Astrocyte of the cerebellum (primary cell): Measurements from ENCODE around the gene DSG3.

Source experiments
- DNase-seq: peaks from one replicate; pipeline ENCODE4 v3.0.0-alpha.2; 2011; ENCODE audit warnings: low read depth
- H3K4me3 ChIP-seq: 2 replicates; pipeline ENCODE4 v1.5.1; 2011; ENCODE audit warnings: mild to moderate bottlenecking, low read depth, low read length, moderate library complexity
- in situ Hi-C: cut with HindIII; loops from 2 replicates; pipeline ENCODE4 v1.10.0; 2017; ENCODE audit warnings: low sequenced_read_pairs
- TF ChIP-seq, protein P1 (sequence below): IDR thresholded peaks from 2 replicates; pipeline ENCODE4 v1.5.1; 2012; ENCODE audit warnings: low read length, low read depth, moderate library complexity, mild to moderate bottlenecking; ENCODE audit errors: missing control alignments

The DSG3 gene

DNA sequence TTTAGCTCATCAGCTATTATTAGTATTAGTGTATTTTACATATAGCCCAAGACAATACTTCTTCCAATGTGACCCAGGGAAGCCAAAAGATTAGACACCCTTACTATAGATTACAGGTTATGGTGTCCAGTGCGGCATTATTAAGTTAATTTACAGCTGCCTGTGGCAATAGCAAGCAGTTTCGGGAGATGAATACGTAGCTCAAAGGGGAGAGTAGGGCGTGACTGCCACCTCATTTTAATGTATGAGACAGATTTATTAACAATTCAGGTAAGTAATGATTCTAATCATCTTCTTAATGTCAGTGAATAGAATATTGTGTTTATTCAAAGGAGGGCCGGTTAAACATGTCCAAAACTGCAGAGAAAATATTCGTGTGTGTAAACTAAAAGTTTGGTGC is 6.8 kb upstream of the DSG3 start:
- no peak for DNase-seq
- TF ChIP-seq, protein P1, sequence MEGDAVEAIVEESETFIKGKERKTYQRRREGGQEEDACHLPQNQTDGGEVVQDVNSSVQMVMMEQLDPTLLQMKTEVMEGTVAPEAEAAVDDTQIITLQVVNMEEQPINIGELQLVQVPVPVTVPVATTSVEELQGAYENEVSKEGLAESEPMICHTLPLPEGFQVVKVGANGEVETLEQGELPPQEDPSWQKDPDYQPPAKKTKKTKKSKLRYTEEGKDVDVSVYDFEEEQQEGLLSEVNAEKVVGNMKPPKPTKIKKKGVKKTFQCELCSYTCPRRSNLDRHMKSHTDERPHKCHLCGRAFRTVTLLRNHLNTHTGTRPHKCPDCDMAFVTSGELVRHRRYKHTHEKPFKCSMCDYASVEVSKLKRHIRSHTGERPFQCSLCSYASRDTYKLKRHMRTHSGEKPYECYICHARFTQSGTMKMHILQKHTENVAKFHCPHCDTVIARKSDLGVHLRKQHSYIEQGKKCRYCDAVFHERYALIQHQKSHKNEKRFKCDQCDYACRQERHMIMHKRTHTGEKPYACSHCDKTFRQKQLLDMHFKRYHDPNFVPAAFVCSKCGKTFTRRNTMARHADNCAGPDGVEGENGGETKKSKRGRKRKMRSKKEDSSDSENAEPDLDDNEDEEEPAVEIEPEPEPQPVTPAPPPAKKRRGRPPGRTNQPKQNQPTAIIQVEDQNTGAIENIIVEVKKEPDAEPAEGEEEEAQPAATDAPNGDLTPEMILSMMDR = no peak

DNA sequence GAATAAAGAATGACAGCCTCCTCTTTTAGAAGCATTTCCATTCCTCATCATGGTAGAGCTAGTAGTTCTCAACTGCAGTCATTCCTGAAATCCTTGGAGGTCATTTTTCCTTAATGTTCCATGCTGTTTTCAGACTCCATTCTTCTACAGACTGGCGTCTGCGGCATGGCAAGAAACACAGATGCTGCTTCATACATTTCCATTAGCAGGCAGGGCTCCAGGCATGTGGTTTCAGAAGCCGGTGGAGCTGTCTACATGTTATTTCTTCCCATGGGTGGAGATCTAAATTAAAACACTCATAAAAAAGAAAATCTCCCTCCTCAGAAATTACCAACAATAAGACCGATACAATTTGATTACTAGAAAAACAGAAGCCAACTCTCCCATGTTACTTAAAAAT is 6.0 kb upstream of the DSG3 start:
- TF ChIP-seq, protein P1 = no peak
- no peak overlapping the region for H3K4me3 ChIP-seq
- DNase-seq = no peak
- in situ Hi-C loops = no loop called here

More for the DNA sequence above, 6.8 kb upstream of the DSG3 start:
- H3K4me3 ChIP-seq = no peak overlapping the region
- in situ Hi-C loops = no loop called here

DNA sequence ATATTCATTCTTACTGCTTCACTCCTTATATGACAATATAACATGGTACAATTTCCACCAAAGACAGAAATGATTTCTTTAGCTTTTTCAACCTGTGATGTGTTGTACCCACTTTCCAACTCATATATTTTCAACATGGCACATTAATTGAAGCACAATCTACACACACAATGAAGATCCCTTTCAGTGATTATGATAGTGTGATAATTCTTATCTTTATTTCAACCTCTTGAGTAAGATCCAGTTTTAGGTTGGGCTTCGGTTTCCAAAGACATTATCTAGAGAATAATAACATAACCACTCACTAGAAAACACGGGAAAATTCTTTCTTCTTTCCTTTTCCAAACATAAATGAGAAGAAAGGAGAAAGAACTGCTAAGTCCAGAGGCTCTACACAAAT is 3.4 kb upstream of the DSG3 start:
- in situ Hi-C loops = no loop called here
- DNase-seq = no peak
- no peak overlapping the region for H3K4me3 ChIP-seq
- TF ChIP-seq, protein P1 = no peak

DNA sequence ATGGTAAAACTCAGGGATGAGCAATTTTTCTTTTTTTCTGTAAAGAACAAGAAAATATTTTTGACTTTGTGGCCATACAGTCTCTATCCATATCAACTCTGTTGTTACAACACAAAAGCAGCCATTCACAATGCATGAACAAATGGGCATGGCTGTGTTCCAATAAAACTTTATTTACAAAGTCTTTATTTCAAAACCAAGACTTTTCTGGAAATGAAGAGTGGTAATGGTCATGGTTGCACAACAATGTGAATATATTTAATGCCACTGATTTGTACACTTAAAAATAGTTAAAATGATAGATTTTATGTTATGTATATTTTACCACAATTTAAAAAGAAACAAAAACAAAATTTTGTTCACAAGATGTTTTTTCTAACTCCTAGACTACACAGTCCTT is 1.6 kb upstream of the DSG3 start:
- TF ChIP-seq, protein P1 = no peak
- H3K4me3 ChIP-seq = no peak overlapping the region
- in situ Hi-C loops = no loop called here
- no peak for DNase-seq

DNA sequence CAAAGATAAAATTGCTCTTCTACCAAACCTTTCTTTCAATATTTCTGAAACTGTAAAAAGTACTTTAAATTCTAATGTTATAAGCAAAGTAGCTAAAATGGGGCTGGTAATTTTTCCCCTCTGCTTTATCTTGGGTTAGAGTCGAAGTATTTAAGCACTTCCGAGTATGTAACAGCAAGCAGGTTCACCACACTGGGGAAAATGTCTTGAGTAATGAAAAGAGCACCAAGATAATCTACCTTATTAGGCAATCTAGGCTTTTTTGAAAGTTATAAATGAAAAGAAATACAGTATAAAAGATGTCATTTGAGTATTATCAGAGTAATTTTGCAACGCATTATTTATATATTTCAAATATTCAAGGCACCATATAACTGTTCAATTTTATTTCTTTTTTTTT is 687 bp upstream of the DSG3 start:
- no peak overlapping the region for H3K4me3 ChIP-seq
- TF ChIP-seq, protein P1 = no peak
- DNase-seq = no peak
- in situ Hi-C loops = no loop called here

DNA sequence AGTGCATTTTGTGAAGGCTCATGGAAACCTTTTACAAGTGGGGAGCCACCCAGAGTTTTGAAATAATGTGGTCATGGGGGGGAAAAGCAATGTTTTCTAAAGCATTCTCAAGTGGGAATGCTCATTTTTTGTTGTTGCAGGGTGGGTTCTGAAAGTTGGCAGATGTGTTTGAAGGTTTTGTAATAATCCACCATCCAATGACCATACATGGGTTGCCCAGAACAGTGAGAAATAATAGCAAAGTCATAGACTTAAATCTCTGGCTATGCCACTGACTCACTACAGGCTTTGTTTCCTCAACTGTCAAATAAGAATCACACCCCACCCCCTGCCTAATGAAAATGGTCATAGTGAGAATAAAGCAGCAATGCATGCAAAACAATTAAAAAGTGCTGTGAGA is 2.9 kb downstream of the DSG3 start:
- no peak for DNase-seq
- no peak overlapping the region for H3K4me3 ChIP-seq
- in situ Hi-C loops = no loop called here
- TF ChIP-seq, protein P1 = no peak

DNA sequence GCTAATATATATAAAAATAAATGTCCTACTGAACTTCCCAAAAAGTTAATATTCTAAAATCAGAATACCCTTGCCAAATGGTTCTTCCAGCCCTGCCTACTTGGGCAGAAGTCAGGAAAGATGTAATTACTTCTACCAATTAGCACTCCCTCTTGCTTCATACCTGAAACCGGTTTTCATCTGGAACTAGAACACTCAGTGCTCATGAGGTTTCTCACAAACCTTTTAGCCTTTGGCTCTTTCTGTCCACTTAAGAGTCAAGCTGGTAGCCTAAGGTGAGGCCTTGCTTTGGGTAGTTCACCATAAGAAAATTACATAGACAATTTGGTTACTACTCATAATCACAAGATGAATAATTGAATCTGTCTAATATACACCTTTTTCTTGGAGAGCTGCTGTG is 4.1 kb downstream of the DSG3 start:
- in situ Hi-C loops = no loop called here
- DNase-seq = no peak
- TF ChIP-seq, protein P1 = no peak
- H3K4me3 ChIP-seq = no peak overlapping the region
